K562 (cell line): ENCODE measurements around the gene ZPR1. TPM values are rescaled to one million over a fixed set of nuclear protein-coding genes. Genes with fewer than 3 reads are reported as not detected.

Source experiments
- ATAC-seq: fragments of 200-7000 bp; cut with Tn5 transposase; 3 replicates; pipeline ENCODE4 v1.9.1; 2020; ENCODE audit warnings: moderate library complexity
- BruUV-seq: library from RNA; stranded (reverse); fragments of 400-500 nt; replicated peaks from 2 replicates; lab custom pipeline; 2021; lab: Mats Ljungman, UMichigan
- CTCF ChIA-PET: fragments of 300-600 bp; formaldehyde crosslinking; extraction: SDS; loops from one replicate; lab custom pipeline; 2021; ENCODE audit warnings: low intra/inter-chr PET ratio; lab: Yijun Ruan, JAX
- POLR2A ChIA-PET: fragments of 300-600, 350-650 bp; sonication (Branson Sonifier 250); formaldehyde crosslinking; extraction: SDS; loops from one replicate; lab custom pipeline; 2021; ENCODE audit warnings: antibody characterized with exemption, inconsistent platforms; lab: Yijun Ruan, JAX
- DNase-seq, 4 experiments: peaks; one replicate each; pipeline versions ENCODE4 v3.0.0 to v3.0.0-alpha.2; 2011 to 2018; ENCODE audit warnings: low spot score in 3 of 4, mixed read lengths in 3 of 4; ENCODE audit errors: extremely low read depth in 1 of 4
- FAIRE-seq: peaks from 2 replicates; lab custom pipeline; 2011; peaks lifted over from hg19 to GRCh38; lab: Jason Lieb, UNC
- H2AFZ ChIP-seq: 2 replicates; pipeline ENCODE4 v1.6.0; 2011; ENCODE audit warnings: low read depth, low read length, control low read depth, inconsistent platforms
- H3K27ac ChIP-seq: fragments of 200-600 bp; 3 replicates; pipeline ENCODE4 v1.8.0; 2011; ENCODE audit warnings: low read depth, mild to moderate bottlenecking, control low read depth, inconsistent platforms, low read length, moderate library complexity, mixed read lengths; ENCODE audit errors: extremely low read depth
- H3K27me3 ChIP-seq, 2 experiments: fragments of 300-600 bp in 1 of 2; 2 replicates in 1 of 2; 3 replicates in 1 of 2; pipeline versions ENCODE4 v1.6.0 to v1.8.0; 2011; ENCODE audit warnings: inconsistent platforms in 2 of 2, low read length in 2 of 2, mild to moderate bottlenecking in 1 of 2, mixed read lengths in 1 of 2, moderate library complexity in 1 of 2; ENCODE audit not compliant: control insufficient read depth in 2 of 2, insufficient read depth in 2 of 2
- H3K36me3 ChIP-seq: fragments of 300-600 bp; 3 replicates; pipeline ENCODE4 v1.8.0; 2011; ENCODE audit warnings: mild to moderate bottlenecking, low read length, inconsistent platforms; ENCODE audit not compliant: control insufficient read depth, insufficient read depth
- H3K4me1 ChIP-seq, 2 experiments: fragments of 200-600 bp in 1 of 2; replicated peaks in 1 of 2; 2 replicates in 1 of 2; 3 replicates in 1 of 2; pipeline versions ENCODE4 v1.5.1 to v1.8.0; 2011; ENCODE audit warnings: inconsistent platforms in 2 of 2, low read length in 2 of 2, mild to moderate bottlenecking in 1 of 2, mixed read lengths in 1 of 2, moderate library complexity in 1 of 2; ENCODE audit not compliant: control insufficient read depth in 2 of 2, insufficient read depth in 2 of 2
- H3K4me2 ChIP-seq: 2 replicates; pipeline ENCODE4 v1.6.1; 2011; ENCODE audit warnings: low read length, control low read depth, inconsistent platforms, mixed read lengths; ENCODE audit not compliant: insufficient read depth
- H3K4me3 ChIP-seq: fragments of 200-600 bp; sonication (generic), shearing (Covaris generic); 2 replicates; pipeline ENCODE4 v1.5.1; 2016; ENCODE audit warnings: control low read depth, inconsistent platforms
- H3K79me2 ChIP-seq: fragments of 200-600 bp; 3 replicates; pipeline ENCODE4 v1.8.0; 2011; ENCODE audit warnings: low read length, inconsistent platforms; ENCODE audit not compliant: control insufficient read depth, insufficient read depth
- H3K9ac ChIP-seq, 2 experiments: 2 replicates each; pipeline versions ENCODE4 v1.6.0 to v1.6.1; 2011; ENCODE audit warnings: low read depth in 2 of 2, low read length in 2 of 2, control low read depth in 1 of 2, inconsistent platforms in 1 of 2, mild to moderate bottlenecking in 1 of 2, mixed read lengths in 1 of 2; ENCODE audit not compliant: insufficient read depth in 1 of 2
- H3K9me1 ChIP-seq: one replicate; pipeline ENCODE4 v1.6.0; 2011; ENCODE audit warnings: inconsistent platforms, mild to moderate bottlenecking, low read length, moderate library complexity; ENCODE audit not compliant: control insufficient read depth, insufficient read depth
- H3K9me3 ChIP-seq: replicated peaks from 2 replicates; pipeline ENCODE4 v1.5.1; 2011; ENCODE audit warnings: low read depth, low read length, inconsistent platforms; ENCODE audit not compliant: control insufficient read depth, insufficient read depth
- H4K20me1 ChIP-seq: replicated peaks from 2 replicates; pipeline ENCODE4 v1.6.1; 2011; ENCODE audit warnings: low read length, inconsistent platforms, mixed read lengths; ENCODE audit not compliant: control insufficient read depth, insufficient read depth
- BRD9 ChIP-seq: fragments of 450-650 bp; IDR thresholded peaks from 2 replicates; pipeline ENCODE4 v1.6.1; 2018; ENCODE audit warnings: low read depth; ENCODE audit not compliant: partially characterized antibody
- ESRRA ChIP-seq: fragments of 450-650 bp; IDR thresholded peaks from 2 replicates; pipeline ENCODE4 v1.6.1; 2014; ENCODE audit warnings: low read depth, mild to moderate bottlenecking, moderate library complexity, borderline replicate concordance
- FIP1L1 ChIP-seq: fragments of 200-400 bp; formaldehyde crosslinking; IDR thresholded peaks from 2 replicates; pipeline ENCODE4 v1.6.1; 2018; ENCODE audit warnings: mild to moderate bottlenecking, low read depth, low read length; ENCODE audit not compliant: poor library complexity, severe bottlenecking
- NELFE ChIP-seq: IDR thresholded peaks from 2 replicates; pipeline ENCODE4 v1.6.1; 2011; ENCODE audit warnings: mild to moderate bottlenecking; ENCODE audit not compliant: insufficient read depth, insufficient read length
- POLR2AphosphoS5 ChIP-seq: IDR thresholded peaks from 2 replicates; pipeline ENCODE4 v1.6.1; 2011; ENCODE audit warnings: mild to moderate bottlenecking, low read depth, low read length, moderate library complexity; ENCODE audit not compliant: control insufficient read depth, insufficient read depth
- SMARCC2 ChIP-seq: fragments of 450-650 bp; IDR thresholded peaks from 2 replicates; pipeline ENCODE4 v1.6.1; 2017; ENCODE audit warnings: antibody characterized with exemption, moderate library complexity, mild to moderate bottlenecking, low read depth
- SMC3 ChIP-seq: conservative IDR thresholded peaks from 2 replicates; pipeline ENCODE4 v1.6.1; 2011; ENCODE audit warnings: low read depth, low read length, improper control_type of control experiment; ENCODE audit not compliant: insufficient read depth
- SREBF1 ChIP-seq: fragments of 150-350 bp; IDR thresholded peaks from 2 replicates; pipeline ENCODE4 v1.6.1; 2014; ENCODE audit warnings: antibody characterized with exemption, low read depth, low read length, borderline replicate concordance
- TBL1XR1 ChIP-seq, 2 experiments: IDR thresholded peaks; 2 replicates each; pipeline ENCODE4 v1.6.1; 2012; ENCODE audit warnings: improper control_type of control experiment in 2 of 2, low read length in 2 of 2, mild to moderate bottlenecking in 1 of 2
- ZNF354B ChIP-seq: fragments of 250-450 bp; sonication (Bioruptor Pico); IDR thresholded peaks from 2 replicates; pipeline ENCODE4 v1.4.0; 2020
- WGBS: fragments of 100-300 bp; shearing (Covaris generic); methylation state at CpG from one replicate; pipeline ENCODE4 v1.1.6; 2016; ENCODE audit warnings: low coverage, mixed read lengths; ENCODE audit not compliant: insufficient coverage; ENCODE audit errors: missing lambda C conversion rate; 5-methylcytosine and 5-hydroxymethylcytosine counted together
- in situ Hi-C: fragments of 300-500 bp; cut with MboI; formaldehyde crosslinking; loops from 4 replicates; pipeline ENCODE4 v1.15.0; 2018; ENCODE audit warnings: inconsistent platforms, mixed read lengths
- intact Hi-C: fragments of 100-400 bp; cut with micrococcal nuclease; formaldehyde crosslinking; loops from 2 replicates; pipeline ENCODE4 v1.14.2; 2022
- polyA plus RNA-seq, 8 experiments: library from polyadenylated mRNA; depleted of rRNA in 4 of 8; stranded (reverse) in 5 of 8; unstranded in 3 of 8; fragments of >200 nt; fragmentation: Nextera tagmentation in 2 of 8; fragmentation: Illumina TruSeq in 1 of 8; extraction: Ambion mirVana in 2 of 8; extraction: Trizol in 1 of 8; gene quantifications; 2 replicates each; pipeline versions ENCODE4 v1.2.1 to v1.2.3, GENCODE V29; 2011 to 2014; ENCODE audit warnings: inconsistent platforms in 1 of 8, missing spikeins in 1 of 8
- total RNA-seq, 7 experiments: library from RNA; depleted of rRNA in 6 of 7; stranded (reverse); fragments of >200 nt in 6 of 7; fragmentation: Illumina TruSeq in 2 of 7; extraction: Trizol in 2 of 7; gene quantifications; 2 replicates each; pipeline versions ENCODE4 v1.2.1 to v1.2.3, GENCODE V29; 2011 to 2021; ENCODE audit warnings: low replicate concordance in 1 of 7
- TF ChIP-seq, protein P1 (sequence below): fragments of 450-650 bp; IDR thresholded peaks from 2 replicates; pipeline ENCODE4 v1.6.1; 2017; ENCODE audit warnings: mild to moderate bottlenecking, moderate library complexity
- TF ChIP-seq, protein P2 (sequence below): sonication (generic); formaldehyde crosslinking; IDR thresholded peaks from 2 replicates; pipeline ENCODE4 v1.8.0; 2022; ENCODE audit warnings: missing genetic modification reagents, mild to moderate bottlenecking, borderline replicate concordance

Gene ZPR1
- total and polyA plus RNA-seq, 9 of the 15 experiments (the other 6 are each of a cell fraction or from before 2014, with no cell fraction given): 13.0 to 120 (median 83.8) TPM

GRCh38 chr11:116786966-116787365 lies 857 bp downstream of the ZPR1 start:
- WGBS: 26% methylated on average over 5 of the region's 5 CpGs
- Histone ChIP-seq H3K4me3 (peak overlapping the region; percentile 98), H3K4me1 (peaks cover 22 to 29% of the 10 kb centered on the region in 2 experiments; a peak in 4 of 5 replicates), H3K79me2 (peaks cover 24% of the 10 kb centered on the region), H3K27ac (peak overlapping the region; percentile 60; the same call in 2 of the 3 replicates), H3K9me1 (no peaks in the 10 kb centered on the region), H3K9me3 (no peaks in the 10 kb centered on the region), H3K36me3 (peaks cover 50% of the 10 kb centered on the region), H3K4me2 (peak overlapping the region; percentile 92), H3K9ac (peak overlapping the region; percentile 88 to 94; a peak in 3 of 4 replicates), H3K27me3 (no peaks in the 10 kb centered on the region), H2AFZ (peak overlapping the region; percentile 99; the same call in 1 of the 2 replicates), H4K20me1 (no peaks in the 10 kb centered on the region)
- no peak for DNase-seq
- in situ Hi-C loops: loop anchor here (5.0 kb wide), 1 partner anchor 315 kb away; no protein-coding TSS in a partner anchor
- peak; percentile 57 for FAIRE-seq
- BruUV-seq: TSS peak; percentile 61
- ChIA-PET CTCF (no interaction called here), POLR2A (interaction anchor here (0.8 to 2.8 kb wide), 6 partner anchors 10 to 309 kb away, joined by 3 to 15 read pairs (median 3); no protein-coding TSS in a partner anchor)
- ATAC-seq: no peak
- intact Hi-C loops: no loop called here
- no peak for TF ChIP-seq SMARCC2
- TF ChIP-seq ZNF354B (CRISPR knock-in tag): no peak
- TF ChIP-seq, protein P1, sequence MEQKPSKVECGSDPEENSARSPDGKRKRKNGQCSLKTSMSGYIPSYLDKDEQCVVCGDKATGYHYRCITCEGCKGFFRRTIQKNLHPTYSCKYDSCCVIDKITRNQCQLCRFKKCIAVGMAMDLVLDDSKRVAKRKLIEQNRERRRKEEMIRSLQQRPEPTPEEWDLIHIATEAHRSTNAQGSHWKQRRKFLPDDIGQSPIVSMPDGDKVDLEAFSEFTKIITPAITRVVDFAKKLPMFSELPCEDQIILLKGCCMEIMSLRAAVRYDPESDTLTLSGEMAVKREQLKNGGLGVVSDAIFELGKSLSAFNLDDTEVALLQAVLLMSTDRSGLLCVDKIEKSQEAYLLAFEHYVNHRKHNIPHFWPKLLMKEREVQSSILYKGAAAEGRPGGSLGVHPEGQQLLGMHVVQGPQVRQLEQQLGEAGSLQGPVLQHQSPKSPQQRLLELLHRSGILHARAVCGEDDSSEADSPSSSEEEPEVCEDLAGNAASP: no peak
- no peak for TF ChIP-seq SMC3
- TF ChIP-seq BRD9: no peak
- no peak for TF ChIP-seq NELFE
- no peak for TF ChIP-seq POLR2AphosphoS5
- TF ChIP-seq FIP1L1: no peak
- TF ChIP-seq, protein P2, sequence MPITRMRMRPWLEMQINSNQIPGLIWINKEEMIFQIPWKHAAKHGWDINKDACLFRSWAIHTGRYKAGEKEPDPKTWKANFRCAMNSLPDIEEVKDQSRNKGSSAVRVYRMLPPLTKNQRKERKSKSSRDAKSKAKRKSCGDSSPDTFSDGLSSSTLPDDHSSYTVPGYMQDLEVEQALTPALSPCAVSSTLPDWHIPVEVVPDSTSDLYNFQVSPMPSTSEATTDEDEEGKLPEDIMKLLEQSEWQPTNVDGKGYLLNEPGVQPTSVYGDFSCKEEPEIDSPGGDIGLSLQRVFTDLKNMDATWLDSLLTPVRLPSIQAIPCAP (CRISPR knock-in tag): no peak
- no peak for TF ChIP-seq SREBF1
- TF ChIP-seq ESRRA: no peak
- no peak for TF ChIP-seq TBL1XR1 (IDR thresholded peaks at IDR 0.05; ENCODE audit: low read length in 2 of 2)
